H1 (cell line): ENCODE data around the gene SLC35E4. TPM values are rescaled to one million over a fixed set of nuclear protein-coding genes. Genes with fewer than 3 reads are reported as not detected.
A peak's percentile ranks its signal among the peaks of the same experiment; 100 is the strongest.
"Not testable (repeated sequence)": the region's sequence is repeated elsewhere in the genome, so short reads cannot be mapped to it uniquely, and the experiment has no call there.

ENCODE experiments used
- CTCF ChIA-PET: fragments of 300-600 bp; sonication (Branson Sonifier 250); formaldehyde crosslinking; loops from one replicate; lab custom pipeline; 2021; ENCODE audit not compliant: partially characterized antibody; lab: Charles Lee
- POLR2A ChIA-PET: fragments of 300-600 bp; sonication (Branson Sonifier 250); formaldehyde crosslinking; loops from one replicate; lab custom pipeline; 2021; ENCODE audit warnings: inconsistent platforms; ENCODE audit not compliant: partially characterized antibody; lab: Charles Lee
- DNase-seq, 2 experiments: peaks; one replicate each; pipeline versions ENCODE4 v3.0.0 to v3.0.0-alpha.2; 2010 to 2022; ENCODE audit warnings: low spot score in 2 of 2, low read depth in 1 of 2, mixed read lengths in 1 of 2
- FAIRE-seq: peaks from 2 replicates; lab custom pipeline; 2011; peaks lifted over from hg19 to GRCh38; lab: Jason Lieb, UNC
- H2AFZ ChIP-seq: 2 replicates; pipeline ENCODE4 v1.8.1; 2012; ENCODE audit warnings: low read length, inconsistent platforms
- H2AK5ac ChIP-seq: 2 replicates; pipeline ENCODE4 v1.6.1; 2013; ENCODE audit warnings: low read depth, low read length
- H2BK120ac ChIP-seq: replicated peaks from 2 replicates; pipeline ENCODE3; 2013; ENCODE audit warnings: low read depth, low read length, inconsistent platforms
- H2BK12ac ChIP-seq: 2 replicates; pipeline ENCODE4 v1.6.1; 2013; ENCODE audit warnings: low read depth, low read length
- H2BK15ac ChIP-seq: 2 replicates; pipeline ENCODE4 v1.6.1; 2013; ENCODE audit warnings: low read length
- H2BK20ac ChIP-seq: 2 replicates; pipeline ENCODE4 v1.6.1; 2013; ENCODE audit warnings: low read length
- H2BK5ac ChIP-seq: 2 replicates; pipeline ENCODE4 v1.6.1; 2013; ENCODE audit warnings: low read depth, low read length
- H3K14ac ChIP-seq: 2 replicates; pipeline ENCODE4 v1.6.1; 2013; ENCODE audit warnings: inconsistent platforms; ENCODE audit not compliant: insufficient read length
- H3K18ac ChIP-seq: 2 replicates; pipeline ENCODE4 v1.6.1; 2013; ENCODE audit warnings: low read length; ENCODE audit errors: extremely low read depth
- H3K23ac ChIP-seq: 2 replicates; pipeline ENCODE4 v1.6.1; 2013; ENCODE audit warnings: inconsistent platforms; ENCODE audit not compliant: insufficient read length
- H3K23me2 ChIP-seq: 2 replicates; pipeline ENCODE4 v1.6.1; 2013; ENCODE audit warnings: low read depth, low read length
- H3K27ac ChIP-seq: 2 replicates; pipeline ENCODE4 v1.6.1; 2011; ENCODE audit warnings: low read depth, low read length, inconsistent platforms
- H3K27me3 ChIP-seq, 4 experiments: replicated peaks in 1 of 4; 1 replicate in 1 of 4; 2 replicates in 3 of 4; pipeline versions ENCODE4 v1.6.1 to v1.8.1; 2011 to 2013; ENCODE audit warnings: low read length in 3 of 4, mild to moderate bottlenecking in 3 of 4, inconsistent platforms in 2 of 4, mixed read lengths in 2 of 4, moderate library complexity in 1 of 4; ENCODE audit not compliant: control insufficient read depth in 3 of 4, insufficient read depth in 3 of 4; ENCODE audit errors: extremely low read depth in 1 of 4
- H3K36me3 ChIP-seq, 4 experiments: 2 replicates each; pipeline versions ENCODE4 v1.6.1 to v1.8.1; 2011 to 2013; ENCODE audit warnings: mild to moderate bottlenecking in 4 of 4, low read length in 3 of 4, moderate library complexity in 2 of 4, control low read depth in 1 of 4, inconsistent platforms in 1 of 4; ENCODE audit not compliant: insufficient read depth in 4 of 4, control insufficient read depth in 2 of 4
- H3K4ac ChIP-seq: replicated peaks from 2 replicates; pipeline ENCODE3; 2013; ENCODE audit warnings: low read length, low read depth, mixed read lengths, inconsistent platforms; ENCODE audit not compliant: insufficient read length
- H3K4me1 ChIP-seq, 4 experiments: replicated peaks in 1 of 4; 1 replicate in 1 of 4; 2 replicates in 3 of 4; pipeline versions ENCODE4 v1.6.1 to v1.8.1; 2011 to 2013; ENCODE audit warnings: low read length in 3 of 4, inconsistent platforms in 2 of 4, mixed read lengths in 1 of 4; ENCODE audit not compliant: insufficient read depth in 4 of 4, control insufficient read depth in 3 of 4
- H3K4me2 ChIP-seq, 2 experiments: 2 replicates each; pipeline versions ENCODE4 v1.6.1 to v1.8.1; 2011 to 2013; ENCODE audit warnings: low read depth in 2 of 2, low read length in 2 of 2, control low read depth in 1 of 2, inconsistent platforms in 1 of 2, mild to moderate bottlenecking in 1 of 2; ENCODE audit not compliant: insufficient read depth in 1 of 2
- H3K4me3 ChIP-seq, 4 experiments: fragments of 200-600, 300-600 bp in 1 of 4; sonication (generic), shearing (Covaris generic), sonication (Bioruptor Twin) in 1 of 4; 2 replicates each; pipeline versions ENCODE4 v1.5.1 to v1.8.1; 2011 to 2016; ENCODE audit warnings: low read length in 4 of 4, low read depth in 3 of 4, control low read depth in 2 of 4, inconsistent platforms in 2 of 4, mild to moderate bottlenecking in 2 of 4, mixed read lengths in 1 of 4, moderate library complexity in 1 of 4; ENCODE audit not compliant: insufficient read depth in 2 of 4; ENCODE audit errors: extremely low read depth in 1 of 4
- H3K56ac ChIP-seq: replicated peaks from 2 replicates; pipeline ENCODE3; 2013; ENCODE audit warnings: low read depth, mild to moderate bottlenecking, mixed read lengths, low read length, inconsistent platforms; ENCODE audit not compliant: insufficient read length
- H3K79me1 ChIP-seq: 2 replicates; pipeline ENCODE4 v1.6.1; 2013; ENCODE audit warnings: low read depth, low read length, control low read depth
- H3K79me2 ChIP-seq, 2 experiments: 2 replicates each; pipeline versions ENCODE4 v1.6.1 to v1.8.1; 2012 to 2013; ENCODE audit warnings: low read length in 2 of 2, mild to moderate bottlenecking in 2 of 2, inconsistent platforms in 1 of 2; ENCODE audit not compliant: insufficient read depth in 2 of 2, control insufficient read depth in 1 of 2
- H3K9ac ChIP-seq, 4 experiments: replicated peaks in 1 of 4; 1 replicate in 1 of 4; 2 replicates in 3 of 4; pipeline versions ENCODE4 v1.6.1 to v1.8.1; 2011 to 2013; ENCODE audit warnings: low read depth in 3 of 4, low read length in 3 of 4, control low read depth in 2 of 4, mild to moderate bottlenecking in 2 of 4, moderate library complexity in 2 of 4, inconsistent platforms in 1 of 4; ENCODE audit errors: extremely low read depth in 1 of 4
- H3K9me3 ChIP-seq, 2 experiments: 2 replicates each; pipeline versions ENCODE4 v1.6.1 to v1.8.1; 2012 to 2013; ENCODE audit warnings: mild to moderate bottlenecking in 2 of 2, moderate library complexity in 2 of 2, control low read depth in 1 of 2, inconsistent platforms in 1 of 2, low read depth in 1 of 2, low read length in 1 of 2, mixed read lengths in 1 of 2; ENCODE audit not compliant: insufficient read depth in 2 of 2
- H4K20me1 ChIP-seq, 2 experiments: replicated peaks in 1 of 2; 2 replicates each; pipeline versions ENCODE3 to v1.8.1; 2011 to 2013; ENCODE audit warnings: inconsistent platforms in 2 of 2, low read length in 2 of 2, mild to moderate bottlenecking in 1 of 2; ENCODE audit not compliant: insufficient read depth in 2 of 2, control insufficient read depth in 1 of 2
- H4K5ac ChIP-seq: 2 replicates; pipeline ENCODE4 v1.6.1; 2013; ENCODE audit warnings: low read length, low read depth, mixed read lengths, inconsistent platforms; ENCODE audit not compliant: insufficient read length
- H4K8ac ChIP-seq: 2 replicates; pipeline ENCODE4 v1.8.0; 2013; ENCODE audit warnings: mild to moderate bottlenecking, moderate library complexity, low read length, inconsistent platforms; ENCODE audit not compliant: insufficient read depth; ENCODE audit errors: extremely low read depth
- H4K91ac ChIP-seq: replicated peaks from 2 replicates; pipeline ENCODE3; 2013; ENCODE audit warnings: low read length, mixed read lengths, inconsistent platforms; ENCODE audit not compliant: insufficient read length
- KDM1A ChIP-seq: fragments of 200-600, 300-600 bp; sonication (generic); IDR thresholded peaks from 2 replicates; pipeline ENCODE4 v1.7.1; 2016; ENCODE audit warnings: mild to moderate bottlenecking, low read length, borderline replicate concordance
- WGBS, 2 experiments: shearing (Covaris generic) in 1 of 2; methylation state at CpG; one replicate each; pipeline versions ENCODE4 v1.1.6 to v1.1.7; 2013 to 2015; ENCODE audit warnings: low lambda C conversion rate in 2 of 2, mixed read lengths in 2 of 2, inconsistent platforms in 1 of 2, low coverage in 1 of 2, missing lambda C conversion rate in 1 of 2; ENCODE audit not compliant: insufficient replicate concordance in 2 of 2, insufficient coverage in 1 of 2, insufficient read length in 1 of 2; ENCODE audit errors: extremely low coverage in 1 of 2, missing lambda C conversion rate in 1 of 2; 5-methylcytosine and 5-hydroxymethylcytosine counted together
- polyA plus RNA-seq, 7 experiments: library from polyadenylated mRNA; depleted of rRNA in 3 of 7; stranded (reverse) in 5 of 7; unstranded in 2 of 7; fragments of >200 nt in 5 of 7; fragments of 200-250 nt in 2 of 7; gene quantifications; 1 replicate in 5 of 7; 2 replicates in 1 of 7; 4 replicates in 1 of 7; pipeline versions ENCODE4 v1.2.1 to v1.2.3, GENCODE V29; 2011 to 2013; ENCODE audit warnings: missing spikeins in 2 of 7, mixed read lengths in 2 of 7
- total RNA-seq: library from RNA; stranded (reverse); fragmentation: NEBNext Ultra II Directional; extraction: Animal tissue kit (Norgen Biotek cat#: 25700); gene quantifications from 2 replicates; pipeline ENCODE4 v1.2.1, GENCODE V29; 2021

SLC35E4 gene
- total and polyA plus RNA-seq, 2 of the 8 experiments (the other 6 are each of a cell fraction or from before 2014, with no cell fraction given), result 5.1 to 5.6 TPM

DNA sequence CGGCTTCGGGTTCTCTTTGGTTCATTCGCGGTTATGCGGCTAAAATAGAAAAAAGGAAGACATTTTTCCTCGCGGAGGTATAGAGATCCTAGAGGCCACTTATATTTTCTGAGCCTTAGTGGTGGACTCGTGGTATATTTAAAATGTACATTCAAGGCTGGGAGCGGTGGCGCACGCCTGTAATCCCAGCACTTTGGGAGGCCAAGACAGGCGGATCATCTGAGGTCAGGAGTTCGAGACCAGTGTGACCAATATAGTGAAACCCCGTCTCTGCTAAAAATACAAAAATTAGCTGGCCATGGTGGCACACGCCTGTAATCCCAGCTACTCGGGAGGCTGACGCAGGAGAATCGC is 43.2 kb upstream of the SLC35E4 start:
- TF ChIP-seq KDM1A, result 0 out of 2 replicates have a peak, but pooled peaks have one; percentile 44
- peak overlapping the region in 1 of 2 experiments; percentile 12; a peak in 2 of 4 replicates for H3K4me2 ChIP-seq

More for the DNA sequence above, 43.2 kb upstream of the SLC35E4 start:
- not testable (repeated sequence) for H3K23me2 ChIP-seq, H3K9me3 ChIP-seq, FAIRE-seq, H2BK120ac ChIP-seq, H3K4ac ChIP-seq, H3K18ac ChIP-seq, H2AK5ac ChIP-seq, H3K23ac ChIP-seq, H4K8ac ChIP-seq, H3K4me1 ChIP-seq, H3K56ac ChIP-seq, H3K27me3 ChIP-seq, H2BK20ac ChIP-seq, H3K9ac ChIP-seq, H4K20me1 ChIP-seq, H3K79me1 ChIP-seq, H2AFZ ChIP-seq, H2BK12ac ChIP-seq, H3K27ac ChIP-seq, H4K5ac ChIP-seq, DNase-seq, H4K91ac ChIP-seq, H2BK15ac ChIP-seq, H3K4me3 ChIP-seq, H2BK5ac ChIP-seq, H3K14ac ChIP-seq
- peaks cover 15 to 21% (median 17%) of the 10 kb centered on the region in 4 experiments for H3K36me3 ChIP-seq
- CTCF ChIA-PET, result interaction anchor here (0.8 to 7.6 kb wide), 3 partner anchors 9 to 34 kb away, joined by 3 to 52 read pairs (median 18); partner anchors contain the start of gene TCN2
- POLR2A ChIA-PET, result interaction anchor here (1.2 to 8.4 kb wide), 5 partner anchors 10 to 43 kb away, joined by 3 to 64 read pairs (median 16); partner anchors contain the start of genes GAL3ST1, SLC35E4 and TCN2
- 55% methylated on average over 18 of the region's 18 CpGs; no CpG with 5 or more reads in 1 of the 2 experiments for WGBS, 2 experiments
- H3K79me2 ChIP-seq, result peaks cover 18 to 24% of the 10 kb centered on the region in 2 experiments
